Measurements from ENCODE around the gene HAUS5. TPM values are rescaled to one million over a fixed set of nuclear protein-coding genes. Genes with fewer than 3 reads are reported as not detected.

The HAUS5 gene
- total and polyA plus RNA-seq, 7 experiments from 2014 or later: 7.6 to 40.0 (median 26.8) TPM

GRCh38 chr19:35569281-35569781, 43.2 kb upstream of the HAUS5 start:
- POLR2A ChIA-PET: no interaction called here
- no peak for ATAC-seq
- H3K27ac ChIP-seq (ENCODE audit: low read depth, low read length): no peak overlapping the region

GRCh38 chr19:35571406-35571965, 41.0 kb upstream of the HAUS5 start:
- ChIA-PET CTCF (no interaction called here), POLR2A (no interaction called here)
- H3K9me3 ChIP-seq (ENCODE audit: control insufficient read depth in 2 of 3, low read length in 3 of 3): peaks cover 0 to 11% (median 0%) of the 10 kb centered on the region in 3 experiments
- no peak overlapping the region for H3K4me3 ChIP-seq (ENCODE audit: low read length)
- no peak overlapping the region for H3K27ac Mint-ChIP-seq
- peaks cover 3 to 25% (median 17%) of the 10 kb centered on the region in 5 donors for H3K27me3 Mint-ChIP-seq
- H3K4me1 Mint-ChIP-seq: peaks cover 0 to 3% (median 0%) of the 10 kb centered on the region in 7 donors
- ATAC-seq: no peak
- peaks cover 0 to 32% (median 15%) of the 10 kb centered on the region in 11 donors for H3K9me3 Mint-ChIP-seq
- no peaks in the 10 kb centered on the region for H3K36me3 ChIP-seq (ENCODE audit: control insufficient read depth in 2 of 3, insufficient read depth in 3 of 3, low read length in 3 of 3)
- intact Hi-C loops (cut with micrococcal nuclease): no loop called here
- DNase-seq: no peak
- H3K36me3 Mint-ChIP-seq: peaks cover under 1 to 13% (median 9%) of the 10 kb centered on the region in 5 donors
- H3K4me3 Mint-ChIP-seq: no peak overlapping the region
- no peaks in the 10 kb centered on the region for H3K27me3 ChIP-seq (ENCODE audit: control insufficient read depth in 2 of 2, insufficient read depth in 2 of 2, low read length in 2 of 2)
- H3K27ac ChIP-seq (ENCODE audit: low read depth, low read length): no peak overlapping the region
- no peaks in the 10 kb centered on the region for H3K4me1 ChIP-seq (ENCODE audit: control insufficient read depth in 2 of 2, insufficient read depth in 2 of 2, low read length in 2 of 2)

More at GRCh38 chr19:35569281-35569781, 43.2 kb upstream of the HAUS5 start:
- H3K27me3 ChIP-seq (ENCODE audit: control insufficient read depth in 2 of 2, insufficient read depth in 2 of 2, low read length in 2 of 2): no peaks in the 10 kb centered on the region
- peaks cover 0 to 1% (median 0%) of the 10 kb centered on the region in 5 donors for H3K36me3 Mint-ChIP-seq
- H3K9me3 Mint-ChIP-seq: peaks cover 0 to 10% (median under 1%) of the 10 kb centered on the region in 11 donors
- no peak overlapping the region for H3K27ac Mint-ChIP-seq
- H3K27me3 Mint-ChIP-seq: peaks cover 5 to 27% (median 19%) of the 10 kb centered on the region in 5 donors
- no peak overlapping the region for H3K4me3 Mint-ChIP-seq
- H3K9me3 ChIP-seq (ENCODE audit: control insufficient read depth in 2 of 3, low read length in 3 of 3): no peaks in the 10 kb centered on the region
- CTCF ChIA-PET: no interaction called here
- H3K36me3 ChIP-seq (ENCODE audit: control insufficient read depth in 2 of 3, insufficient read depth in 3 of 3, low read length in 3 of 3): no peaks in the 10 kb centered on the region
- no peaks in the 10 kb centered on the region for H3K4me1 ChIP-seq (ENCODE audit: control insufficient read depth in 2 of 2, insufficient read depth in 2 of 2, low read length in 2 of 2)
- H3K4me3 ChIP-seq (ENCODE audit: low read length): no peak overlapping the region
- H3K4me1 Mint-ChIP-seq: peaks cover 0 to 3% (median 0%) of the 10 kb centered on the region in 7 donors
- DNase-seq: no peak
- intact Hi-C loops (cut with micrococcal nuclease): no loop called here

- no peaks in the 10 kb centered on the region for H3K4me1 ChIP-seq (ENCODE audit: control insufficient read depth in 2 of 2, insufficient read depth in 2 of 2, low read length in 2 of 2)
- H3K9me3 Mint-ChIP-seq: peaks cover 0 to 47% (median 24%) of the 10 kb centered on the region in 11 donors
- H3K4me3 ChIP-seq (ENCODE audit: low read length): no peak overlapping the region
- DNase-seq: no peak
- H3K27ac ChIP-seq (ENCODE audit: low read depth, low read length): no peak overlapping the region
- no peak overlapping the region for H3K4me3 Mint-ChIP-seq
- no peaks in the 10 kb centered on the region for H3K36me3 ChIP-seq (ENCODE audit: control insufficient read depth in 2 of 3, insufficient read depth in 3 of 3, low read length in 3 of 3)
- H3K27ac Mint-ChIP-seq: no peak overlapping the region
- intact Hi-C loops (cut with micrococcal nuclease): no loop called here
- H3K36me3 Mint-ChIP-seq: peaks cover 4 to 27% (median 18%) of the 10 kb centered on the region in 5 donors
- no peaks in the 10 kb centered on the region for H3K27me3 ChIP-seq (ENCODE audit: control insufficient read depth in 2 of 2, insufficient read depth in 2 of 2, low read length in 2 of 2)
- peaks cover 0 to 20% (median 0%) of the 10 kb centered on the region in 3 experiments for H3K9me3 ChIP-seq (ENCODE audit: control insufficient read depth in 2 of 3, low read length in 3 of 3)
- CTCF ChIA-PET: no interaction called here
- H3K27me3 Mint-ChIP-seq: peaks cover 4 to 22% (median 9%) of the 10 kb centered on the region in 5 donors
- H3K4me1 Mint-ChIP-seq: no peaks in the 10 kb centered on the region
- no peak for ATAC-seq
- POLR2A ChIA-PET: no interaction called here
Observed at GRCh38 chr19:35577918-35578317, 34.6 kb upstream of the HAUS5 start.

GRCh38 chr19:35578707-35579106, 33.8 kb upstream of the HAUS5 start:
- DNase-seq (no peak), ATAC-seq (no peak)
- Histone ChIP-seq H3K4me3 (ENCODE audit: low read length) (no peak overlapping the region), H3K27ac (ENCODE audit: low read depth, low read length) (no peak overlapping the region), H3K36me3 (ENCODE audit: control insufficient read depth in 2 of 3, insufficient read depth in 3 of 3, low read length in 3 of 3) (no peaks in the 10 kb centered on the region), H3K27me3 (ENCODE audit: control insufficient read depth in 2 of 2, insufficient read depth in 2 of 2, low read length in 2 of 2) (no peaks in the 10 kb centered on the region), H3K4me1 (ENCODE audit: control insufficient read depth in 2 of 2, insufficient read depth in 2 of 2, low read length in 2 of 2) (no peaks in the 10 kb centered on the region), H3K9me3 (ENCODE audit: control insufficient read depth in 2 of 3, low read length in 3 of 3) (peaks cover 0 to 20% (median 0%) of the 10 kb centered on the region in 3 experiments)
- H3K9me3 Mint-ChIP-seq: peaks cover 0 to 43% (median 24%) of the 10 kb centered on the region in 11 donors
- no peak overlapping the region for H3K4me3 Mint-ChIP-seq
- intact Hi-C loops (cut with micrococcal nuclease): no loop called here
- H3K4me1 Mint-ChIP-seq: no peaks in the 10 kb centered on the region
- POLR2A ChIA-PET: no interaction called here
- H3K36me3 Mint-ChIP-seq: peaks cover 4 to 27% (median 18%) of the 10 kb centered on the region in 5 donors
- H3K27me3 Mint-ChIP-seq: peaks cover 4 to 25% (median 9%) of the 10 kb centered on the region in 5 donors
- CTCF ChIA-PET: no interaction called here
- no peak overlapping the region for H3K27ac Mint-ChIP-seq

DNA sequence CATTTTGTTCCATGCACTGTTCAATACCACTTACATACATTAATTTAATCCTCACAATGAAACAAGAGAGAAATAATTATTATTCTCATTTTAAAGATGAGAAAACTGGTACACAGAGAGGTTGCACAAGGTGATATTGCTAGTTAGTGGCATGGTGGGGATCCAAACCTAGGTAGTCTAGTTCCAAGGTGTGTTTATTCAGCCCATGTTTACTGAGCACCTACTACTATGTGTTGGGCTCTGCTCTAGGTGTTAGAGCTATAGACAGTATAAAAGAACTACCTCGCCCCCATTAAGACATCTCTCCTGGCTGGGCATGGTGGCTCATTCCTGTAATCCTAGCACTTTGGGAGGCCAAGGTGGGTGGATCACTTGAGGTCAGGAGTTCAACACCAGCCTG, 29.8 kb upstream of the HAUS5 start:
- Histone ChIP-seq H3K4me1 (ENCODE audit: control insufficient read depth in 2 of 2, insufficient read depth in 2 of 2, low read length in 2 of 2) (no peaks in the 10 kb centered on the region), H3K27me3 (ENCODE audit: control insufficient read depth in 2 of 2, insufficient read depth in 2 of 2, low read length in 2 of 2) (no peaks in the 10 kb centered on the region), H3K27ac (ENCODE audit: low read depth, low read length) (no peak overlapping the region), H3K4me3 (ENCODE audit: low read length) (no peak overlapping the region), H3K9me3 (ENCODE audit: control insufficient read depth in 2 of 3, low read length in 3 of 3) (no peaks in the 10 kb centered on the region), H3K36me3 (ENCODE audit: control insufficient read depth in 2 of 3, insufficient read depth in 3 of 3, low read length in 3 of 3) (no peaks in the 10 kb centered on the region)
- Mint-ChIP-seq H3K4me1 (no peaks in the 10 kb centered on the region), H3K4me3 (no peak overlapping the region), H3K36me3 (peaks cover 0 to 6% (median 0%) of the 10 kb centered on the region in 5 donors), H3K27ac (no peak overlapping the region), H3K27me3 (peaks cover 12 to 31% (median 18%) of the 10 kb centered on the region in 5 donors), H3K9me3 (peaks cover 0 to 9% (median 2%) of the 10 kb centered on the region in 11 donors)
- ChIA-PET CTCF (no interaction called here), POLR2A (no interaction called here)
- no peak for DNase-seq
- ATAC-seq: no peak
- intact Hi-C loops (cut with micrococcal nuclease): no loop called here

GRCh38 chr19:35585848-35586247, 26.7 kb upstream of the HAUS5 start, which contains the start of gene PMIS2:
Gene PMIS2, plus strand, starts transcription at chr19:35586173. Its CDS starts 87 bp downstream, at chr19:35586260.
- no peak within 1 kb of the TSS for H3K4me3 ChIP-seq (ENCODE audit: low read length)
- no peaks in the 10 kb centered on the region for H3K9me3 ChIP-seq (ENCODE audit: control insufficient read depth in 2 of 3, low read length in 3 of 3)
- H3K9me3 Mint-ChIP-seq: peaks cover 0 to 2% (median 0%) of the 10 kb centered on the region in 11 donors
- no peaks in the 10 kb centered on the region for H3K36me3 Mint-ChIP-seq
- ATAC-seq (peak; percentile 37), DNase-seq (no peak)
- ChIA-PET CTCF (no interaction called here), POLR2A (no interaction called here)
- no peaks in the 10 kb centered on the region for H3K36me3 ChIP-seq (ENCODE audit: control insufficient read depth in 2 of 3, insufficient read depth in 3 of 3, low read length in 3 of 3)
- H3K27ac ChIP-seq (ENCODE audit: low read depth, low read length): no peak within 1 kb of the TSS
- peak within 1 kb of the TSS in 1 of 9 donors; percentile 62 for H3K27ac Mint-ChIP-seq
- no peaks in the 10 kb centered on the region for H3K27me3 ChIP-seq (ENCODE audit: control insufficient read depth in 2 of 2, insufficient read depth in 2 of 2, low read length in 2 of 2)
- H3K4me1 ChIP-seq (ENCODE audit: control insufficient read depth in 2 of 2, insufficient read depth in 2 of 2, low read length in 2 of 2): no peaks in the 10 kb centered on the region
- peaks cover 12 to 25% (median 14%) of the 10 kb centered on the region in 5 donors for H3K27me3 Mint-ChIP-seq
- H3K4me1 Mint-ChIP-seq: no peaks in the 10 kb centered on the region
- H3K4me3 Mint-ChIP-seq: no peak within 1 kb of the TSS
- intact Hi-C loops (cut with micrococcal nuclease): no loop called here

DNA sequence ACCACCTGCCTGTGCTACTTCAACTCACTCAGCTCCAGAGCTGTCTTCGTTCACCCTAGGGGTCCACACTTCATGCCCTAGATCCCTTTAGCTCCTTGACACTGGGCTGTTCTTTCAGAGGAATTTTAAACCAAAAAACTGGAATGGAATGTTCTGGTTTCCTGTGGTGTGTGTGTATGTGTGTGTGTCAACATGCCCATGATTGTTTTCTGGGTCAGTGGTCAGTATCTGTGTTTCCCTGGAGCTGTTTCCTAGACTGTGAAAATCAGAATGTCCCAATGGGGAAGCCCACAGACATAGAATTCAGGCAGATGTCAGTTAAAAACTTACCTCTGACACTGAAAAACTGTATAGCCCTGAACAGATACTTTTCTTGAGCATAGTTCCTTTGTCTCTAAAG, 25.2 kb upstream of the HAUS5 start:
- no peak overlapping the region for H3K27ac ChIP-seq (ENCODE audit: low read depth, low read length)
- H3K4me3 ChIP-seq (ENCODE audit: low read length): no peak overlapping the region
- no peaks in the 10 kb centered on the region for H3K36me3 ChIP-seq (ENCODE audit: control insufficient read depth in 2 of 3, insufficient read depth in 3 of 3, low read length in 3 of 3)
- peaks cover 0 to 3% (median 0%) of the 10 kb centered on the region in 7 donors for H3K4me1 Mint-ChIP-seq
- DNase-seq: no peak
- no peak overlapping the region for H3K4me3 Mint-ChIP-seq
- H3K27ac Mint-ChIP-seq: no peak overlapping the region
- no peaks in the 10 kb centered on the region for H3K36me3 Mint-ChIP-seq
- peaks cover 0 to 2% (median 0%) of the 10 kb centered on the region in 11 donors for H3K9me3 Mint-ChIP-seq
- H3K27me3 ChIP-seq (ENCODE audit: control insufficient read depth in 2 of 2, insufficient read depth in 2 of 2, low read length in 2 of 2): no peaks in the 10 kb centered on the region
- peaks cover 12 to 25% (median 14%) of the 10 kb centered on the region in 5 donors for H3K27me3 Mint-ChIP-seq
- POLR2A ChIA-PET: no interaction called here
- no peak for ATAC-seq
- CTCF ChIA-PET: no interaction called here
- no peaks in the 10 kb centered on the region for H3K4me1 ChIP-seq (ENCODE audit: control insufficient read depth in 2 of 2, insufficient read depth in 2 of 2, low read length in 2 of 2)
- H3K9me3 ChIP-seq (ENCODE audit: control insufficient read depth in 2 of 3, low read length in 3 of 3): no peaks in the 10 kb centered on the region
- intact Hi-C loops (cut with micrococcal nuclease): no loop called here
